Measurements from ENCODE around the gene TKTL2.

The TKTL2 gene

GRCh38 chr4:163473576-163473975, at the start of gene TKTL2:
Gene TKTL2 (minus strand): TSS chr4:163473754. CDS start chr4:163473734, 20 bp downstream.
- no peak for DNase-seq (ENCODE audit: low read depth in 2 of 2)

GRCh38 chr4:163515198-163515597, 41.6 kb upstream of the TKTL2 start:
- DNase-seq (ENCODE audit: low read depth in 2 of 2): no peak

GRCh38 chr4:163505374-163505773, 31.8 kb upstream of the TKTL2 start:
- DNase-seq (ENCODE audit: low read depth in 2 of 2): no peak

GRCh38 chr4:163500586-163500985, 27.0 kb upstream of the TKTL2 start:
- DNase-seq (ENCODE audit: low read depth in 2 of 2): no peak

GRCh38 chr4:163495900-163496299, 22.3 kb upstream of the TKTL2 start:
- DNase-seq (ENCODE audit: low read depth in 2 of 2): no peak

GRCh38 chr4:163494360-163495241, 21.0 kb upstream of the TKTL2 start, which contains the start of gene TMA16:
Gene TMA16 (plus strand): TSS chr4:163494690. CDS start chr4:163494802, 112 bp downstream.
- DNase-seq (ENCODE audit: low read depth in 2 of 2): peak; percentile 44 to 65

GRCh38 chr4:163493643-163494359, 20.2 kb upstream of the TKTL2 start:
- DNase-seq (ENCODE audit: low read depth in 2 of 2): no peak

GRCh38 chr4:163492951-163493504, 19.5 kb upstream of the TKTL2 start:
- DNase-seq (ENCODE audit: low read depth in 2 of 2): no peak

GRCh38 chr4:163489929-163490328, 16.4 kb upstream of the TKTL2 start:
- no peak for DNase-seq (ENCODE audit: low read depth in 2 of 2)

- no peak for DNase-seq (ENCODE audit: low read depth in 2 of 2)
Observed at GRCh38 chr4:163486321-163486720, 12.8 kb upstream of the TKTL2 start.

- no peak for DNase-seq (ENCODE audit: low read depth in 2 of 2)
Observed at GRCh38 chr4:163485589-163485988, 12.0 kb upstream of the TKTL2 start.

- DNase-seq (ENCODE audit: low read depth in 2 of 2): peak; percentile 12 to 19
Observed at GRCh38 chr4:163484906-163485305, 11.4 kb upstream of the TKTL2 start.

GRCh38 chr4:163482190-163482589, 8.6 kb upstream of the TKTL2 start:
- DNase-seq (ENCODE audit: low read depth in 2 of 2): no peak

- no peak for DNase-seq (ENCODE audit: low read depth in 2 of 2)
Observed at GRCh38 chr4:163476761-163477438, 3.3 kb upstream of the TKTL2 start.

- no peak for DNase-seq (ENCODE audit: low read depth in 2 of 2)
Observed at GRCh38 chr4:163474027-163474426, 473 bp upstream of the TKTL2 start.

GRCh38 chr4:163473130-163473529, 424 bp downstream of the TKTL2 start:
- no peak for DNase-seq (ENCODE audit: low read depth in 2 of 2)

GRCh38 chr4:163470391-163470790, 3.2 kb downstream of the TKTL2 start:
- no peak for DNase-seq (ENCODE audit: low read depth in 2 of 2)

GRCh38 chr4:163467082-163467770, 6.3 kb downstream of the TKTL2 start:
- DNase-seq (ENCODE audit: low read depth in 2 of 2): no peak

GRCh38 chr4:163462556-163462955, 11.0 kb downstream of the TKTL2 start:
- no peak for DNase-seq (ENCODE audit: low read depth in 2 of 2)

- DNase-seq (ENCODE audit: low read depth in 2 of 2): no peak
Observed at GRCh38 chr4:163448540-163449203, 24.9 kb downstream of the TKTL2 start.

- no peak for DNase-seq (ENCODE audit: low read depth in 2 of 2)
Observed at GRCh38 chr4:163447481-163447880, 26.1 kb downstream of the TKTL2 start.

All from activated CD8-positive, alpha-beta memory T cell treated with anti-CD3 and anti-CD28 coated beads for 4 hours (primary cell).